Endothelial cell of umbilical vein (primary cell): ENCODE data around the gene RANBP3L.
"Not testable (repeated sequence)": the region's sequence is repeated elsewhere in the genome, so short reads cannot be mapped to it uniquely, and the experiment has no call there.

Source experiments
- EZH2 ChIP-seq: IDR thresholded peaks from 2 replicates; pipeline ENCODE4 v1.6.1; 2012; ENCODE audit warnings: borderline replicate concordance, low read depth, mild to moderate bottlenecking, moderate library complexity, low read length, inconsistent platforms; ENCODE audit not compliant: severe bottlenecking
- FOS ChIP-seq: IDR thresholded peaks from 2 replicates; pipeline ENCODE4 v1.6.1; 2011; ENCODE audit warnings: mild to moderate bottlenecking, low read length, moderate library complexity, borderline replicate concordance; ENCODE audit not compliant: insufficient read depth
- GATA2 ChIP-seq: IDR thresholded peaks from 2 replicates; pipeline ENCODE4 v1.7.0; 2011; ENCODE audit warnings: low read depth, mild to moderate bottlenecking, moderate library complexity, mixed read lengths, low read length; ENCODE audit not compliant: insufficient read length, insufficient read depth
- JUN ChIP-seq: IDR thresholded peaks from 2 replicates; pipeline ENCODE4 v1.6.1; 2011; ENCODE audit warnings: borderline replicate concordance, low read depth; ENCODE audit not compliant: insufficient read length, insufficient read depth
- MYC ChIP-seq: IDR thresholded peaks from one replicate; pipeline ENCODE4 v1.6.1; 2011; ENCODE audit warnings: mild to moderate bottlenecking, low read depth, low read length
- POLR2A ChIP-seq: IDR thresholded peaks from 2 replicates; pipeline ENCODE4 v1.6.1; 2012; ENCODE audit warnings: low read depth, mild to moderate bottlenecking, control low read depth, low read length
- POLR2AphosphoS5 ChIP-seq: IDR thresholded peaks from 2 replicates; pipeline ENCODE4 v1.6.1; 2012; ENCODE audit warnings: low read depth, mild to moderate bottlenecking, control low read depth, low read length, moderate library complexity; ENCODE audit not compliant: insufficient read depth
- TF ChIP-seq, protein P1 (sequence below), 2 donors: IDR thresholded peaks; 1 replicate in 1 of 2; 2 replicates in 1 of 2; pipeline ENCODE4 v1.5.1; 2011; ENCODE audit warnings: low read length in 2 of 2, mild to moderate bottlenecking in 2 of 2, moderate library complexity in 2 of 2, control low read depth in 1 of 2, inconsistent platforms in 1 of 2, low read depth in 1 of 2; ENCODE audit not compliant: insufficient read depth in 1 of 2; ENCODE audit errors: extremely low read depth in 1 of 2
- TF ChIP-seq, protein P2 (sequence below): IDR thresholded peaks from 2 replicates; pipeline ENCODE4 v1.6.1; 2011; ENCODE audit not compliant: insufficient read depth, insufficient read length

DNA sequence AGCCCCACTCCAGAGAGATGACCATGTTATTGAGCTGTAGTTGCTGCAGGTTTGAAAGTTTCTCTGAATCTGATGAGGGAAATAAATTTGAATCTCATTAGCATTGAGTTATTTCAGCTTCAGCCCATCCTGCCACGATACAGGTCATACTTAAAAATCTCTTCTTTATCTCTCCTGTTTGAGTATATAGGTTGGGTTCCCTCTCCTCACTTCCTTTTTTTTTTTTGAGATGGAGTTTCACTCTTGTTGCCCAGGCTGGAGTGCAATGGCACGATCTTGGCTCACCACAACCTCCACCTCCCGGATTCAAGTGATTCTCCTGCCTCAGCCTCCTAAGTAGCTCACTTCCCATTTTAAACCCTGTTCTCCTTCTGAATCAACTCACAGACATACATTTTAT, 17.9 kb downstream of the RANBP3L start:
- TF ChIP-seq POLR2A, GATA2, POLR2AphosphoS5, EZH2, FOS, MYC, JUN: not testable (repeated sequence)
- TF ChIP-seq, protein P1, sequence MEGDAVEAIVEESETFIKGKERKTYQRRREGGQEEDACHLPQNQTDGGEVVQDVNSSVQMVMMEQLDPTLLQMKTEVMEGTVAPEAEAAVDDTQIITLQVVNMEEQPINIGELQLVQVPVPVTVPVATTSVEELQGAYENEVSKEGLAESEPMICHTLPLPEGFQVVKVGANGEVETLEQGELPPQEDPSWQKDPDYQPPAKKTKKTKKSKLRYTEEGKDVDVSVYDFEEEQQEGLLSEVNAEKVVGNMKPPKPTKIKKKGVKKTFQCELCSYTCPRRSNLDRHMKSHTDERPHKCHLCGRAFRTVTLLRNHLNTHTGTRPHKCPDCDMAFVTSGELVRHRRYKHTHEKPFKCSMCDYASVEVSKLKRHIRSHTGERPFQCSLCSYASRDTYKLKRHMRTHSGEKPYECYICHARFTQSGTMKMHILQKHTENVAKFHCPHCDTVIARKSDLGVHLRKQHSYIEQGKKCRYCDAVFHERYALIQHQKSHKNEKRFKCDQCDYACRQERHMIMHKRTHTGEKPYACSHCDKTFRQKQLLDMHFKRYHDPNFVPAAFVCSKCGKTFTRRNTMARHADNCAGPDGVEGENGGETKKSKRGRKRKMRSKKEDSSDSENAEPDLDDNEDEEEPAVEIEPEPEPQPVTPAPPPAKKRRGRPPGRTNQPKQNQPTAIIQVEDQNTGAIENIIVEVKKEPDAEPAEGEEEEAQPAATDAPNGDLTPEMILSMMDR (IDR thresholded peaks at IDR 0.05; ENCODE audit: extremely low read depth in 1 of 2, insufficient read depth in 1 of 2, low read depth in 1 of 2, low read length in 2 of 2): not testable (repeated sequence)
- TF ChIP-seq, protein P2, sequence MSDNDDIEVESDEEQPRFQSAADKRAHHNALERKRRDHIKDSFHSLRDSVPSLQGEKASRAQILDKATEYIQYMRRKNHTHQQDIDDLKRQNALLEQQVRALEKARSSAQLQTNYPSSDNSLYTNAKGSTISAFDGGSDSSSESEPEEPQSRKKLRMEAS: not testable (repeated sequence)
